ENCODE measurements around the gene ETDB. TPM values are rescaled to one million over a fixed set of nuclear protein-coding genes. Genes with fewer than 3 reads are reported as not detected.
"Not testable (repeated sequence)": the region's sequence is repeated elsewhere in the genome, so short reads cannot be mapped to it uniquely, and the experiment has no call there.

The ETDB gene
- total RNA-seq: not detected
- total RNA-seq (2013): not detected

DNA sequence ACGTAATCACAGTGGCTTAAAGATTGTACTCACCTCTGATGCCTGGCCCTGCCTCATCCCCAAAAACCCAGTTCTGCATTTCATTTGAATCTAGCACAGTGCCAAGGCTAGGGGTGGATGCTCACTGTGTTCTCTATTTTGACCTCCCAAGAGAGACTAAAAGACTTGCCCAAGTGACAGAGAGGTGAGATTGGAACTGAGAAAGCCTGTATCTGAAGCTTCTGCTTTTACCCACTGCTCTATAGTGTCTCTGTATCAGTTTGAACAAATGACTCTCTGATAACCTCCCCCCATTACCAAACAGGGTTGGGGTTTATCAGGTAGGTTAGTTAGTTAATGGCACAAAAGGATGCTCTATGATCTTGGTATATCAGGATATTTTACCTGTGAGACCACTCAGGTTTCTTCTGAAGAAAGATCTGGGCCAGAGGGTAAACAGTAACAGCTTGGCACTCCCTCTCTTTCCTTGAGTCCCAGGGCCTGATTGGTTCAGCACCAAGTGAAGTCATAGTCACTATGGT is at the start of gene ETDB:
Gene ETDB, minus strand, starts transcription at position 471 of the 521 bp plus-strand sequence. CDS start 1,265 bp downstream, outside the sequence.
- H3K4me3 ChIP-seq (ENCODE audit: low read length); ATAC-seq; H3K9me3 ChIP-seq (ENCODE audit: control insufficient read depth, insufficient read depth, low read length); H3K27ac ChIP-seq (ENCODE audit: low read length); H3K27me3 Mint-ChIP-seq (ENCODE audit: low read depth in 2 of 2); H3K4me3 Mint-ChIP-seq; H3K4me1 ChIP-seq (ENCODE audit: control insufficient read depth, insufficient read depth, low read length); H3K36me3 ChIP-seq (ENCODE audit: control insufficient read depth, insufficient read depth, low read length); H3K27ac Mint-ChIP-seq; H3K27me3 ChIP-seq (ENCODE audit: control insufficient read depth, insufficient read depth, low read length); H3K36me3 Mint-ChIP-seq; H3K9me3 Mint-ChIP-seq; H3K4me1 Mint-ChIP-seq; intact Hi-C loops (cut with micrococcal nuclease); DNase-seq: not testable (repeated sequence)
- WGBS (ENCODE audit: insufficient coverage): no CpG with 5 or more reads among the region's 1 CpG

DNA sequence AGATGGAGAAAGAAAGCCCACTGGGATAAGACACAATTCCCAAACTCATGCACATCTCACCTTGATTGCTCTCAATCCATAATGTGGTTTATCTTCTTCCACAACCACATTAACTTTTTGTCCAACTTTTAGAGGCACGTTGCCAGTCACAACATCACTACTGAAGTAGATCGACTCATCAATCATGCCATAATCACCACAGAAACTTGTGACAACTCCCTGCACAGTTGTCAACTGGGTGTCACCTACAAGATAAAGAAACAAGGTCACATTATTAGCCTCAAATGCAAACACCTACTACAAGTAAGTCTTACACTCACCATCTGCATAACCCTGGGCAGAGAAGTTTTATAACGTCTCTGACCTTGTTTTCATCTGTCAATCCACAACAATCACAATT is 49.2 kb upstream of the ETDB start:
- H3K36me3 ChIP-seq (ENCODE audit: control insufficient read depth, insufficient read depth, low read length); H3K9me3 Mint-ChIP-seq; H3K27me3 ChIP-seq (ENCODE audit: control insufficient read depth, insufficient read depth, low read length); H3K9me3 ChIP-seq (ENCODE audit: control insufficient read depth, insufficient read depth, low read length); H3K27ac ChIP-seq (ENCODE audit: low read length); DNase-seq; H3K4me3 Mint-ChIP-seq; H3K36me3 Mint-ChIP-seq; ATAC-seq; H3K4me1 Mint-ChIP-seq; H3K27ac Mint-ChIP-seq; H3K4me3 ChIP-seq (ENCODE audit: low read length); H3K4me1 ChIP-seq (ENCODE audit: control insufficient read depth, insufficient read depth, low read length); intact Hi-C loops (cut with micrococcal nuclease): not testable (repeated sequence)
- H3K27me3 Mint-ChIP-seq (ENCODE audit: low read depth in 2 of 2): peaks cover 6 to 36% of the 10 kb centered on the region in 2 donors
- WGBS (ENCODE audit: insufficient coverage): 71% methylated on average over 2 of the region's 3 CpGs

DNA sequence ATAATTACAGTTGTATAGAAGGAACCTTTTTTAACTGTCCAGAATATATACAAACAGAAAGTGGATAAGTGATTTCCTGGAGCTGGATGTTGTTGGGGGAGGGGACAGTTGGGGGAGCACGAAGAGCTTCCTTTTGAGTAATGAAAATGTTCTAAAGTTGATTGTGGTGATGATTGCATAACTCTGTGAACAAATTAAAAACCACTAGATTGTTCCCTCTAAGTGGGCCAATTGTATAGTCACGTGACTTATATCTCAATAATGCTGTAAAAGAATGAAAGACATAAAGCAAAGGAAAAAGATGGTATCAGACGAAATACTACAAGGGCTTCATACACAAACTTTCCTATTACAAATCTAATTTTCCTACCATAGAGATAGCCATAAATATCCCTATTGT is 48.2 kb upstream of the ETDB start:
- H3K9me3 Mint-ChIP-seq: no peaks in the 10 kb centered on the region
- Histone ChIP-seq H3K27ac (ENCODE audit: low read length) (no peak overlapping the region), H3K36me3 (ENCODE audit: control insufficient read depth, insufficient read depth, low read length) (no peaks in the 10 kb centered on the region), H3K4me3 (ENCODE audit: low read length) (no peak overlapping the region), H3K9me3 (ENCODE audit: control insufficient read depth, insufficient read depth, low read length) (no peaks in the 10 kb centered on the region), H3K4me1 (ENCODE audit: control insufficient read depth, insufficient read depth, low read length) (no peaks in the 10 kb centered on the region), H3K27me3 (ENCODE audit: control insufficient read depth, insufficient read depth, low read length) (no peaks in the 10 kb centered on the region)
- H3K36me3 Mint-ChIP-seq: no peaks in the 10 kb centered on the region
- H3K27me3 Mint-ChIP-seq (ENCODE audit: low read depth in 2 of 2): peaks cover 3 to 27% of the 10 kb centered on the region in 2 donors
- TF ChIP-seq, protein P1, sequence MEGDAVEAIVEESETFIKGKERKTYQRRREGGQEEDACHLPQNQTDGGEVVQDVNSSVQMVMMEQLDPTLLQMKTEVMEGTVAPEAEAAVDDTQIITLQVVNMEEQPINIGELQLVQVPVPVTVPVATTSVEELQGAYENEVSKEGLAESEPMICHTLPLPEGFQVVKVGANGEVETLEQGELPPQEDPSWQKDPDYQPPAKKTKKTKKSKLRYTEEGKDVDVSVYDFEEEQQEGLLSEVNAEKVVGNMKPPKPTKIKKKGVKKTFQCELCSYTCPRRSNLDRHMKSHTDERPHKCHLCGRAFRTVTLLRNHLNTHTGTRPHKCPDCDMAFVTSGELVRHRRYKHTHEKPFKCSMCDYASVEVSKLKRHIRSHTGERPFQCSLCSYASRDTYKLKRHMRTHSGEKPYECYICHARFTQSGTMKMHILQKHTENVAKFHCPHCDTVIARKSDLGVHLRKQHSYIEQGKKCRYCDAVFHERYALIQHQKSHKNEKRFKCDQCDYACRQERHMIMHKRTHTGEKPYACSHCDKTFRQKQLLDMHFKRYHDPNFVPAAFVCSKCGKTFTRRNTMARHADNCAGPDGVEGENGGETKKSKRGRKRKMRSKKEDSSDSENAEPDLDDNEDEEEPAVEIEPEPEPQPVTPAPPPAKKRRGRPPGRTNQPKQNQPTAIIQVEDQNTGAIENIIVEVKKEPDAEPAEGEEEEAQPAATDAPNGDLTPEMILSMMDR (IDR thresholded peaks at IDR 0.05): no peak
- no peak for ATAC-seq
- peaks cover 0 to 6% of the 10 kb centered on the region in 2 donors for H3K4me1 Mint-ChIP-seq
- WGBS (ENCODE audit: insufficient coverage): 0% methylated on average over 1 of the region's 3 CpGs
- H3K4me3 Mint-ChIP-seq: no peak overlapping the region
- DNase-seq: no peak
- intact Hi-C loops (cut with micrococcal nuclease): no loop called here
- H3K27ac Mint-ChIP-seq: no peak overlapping the region

DNA sequence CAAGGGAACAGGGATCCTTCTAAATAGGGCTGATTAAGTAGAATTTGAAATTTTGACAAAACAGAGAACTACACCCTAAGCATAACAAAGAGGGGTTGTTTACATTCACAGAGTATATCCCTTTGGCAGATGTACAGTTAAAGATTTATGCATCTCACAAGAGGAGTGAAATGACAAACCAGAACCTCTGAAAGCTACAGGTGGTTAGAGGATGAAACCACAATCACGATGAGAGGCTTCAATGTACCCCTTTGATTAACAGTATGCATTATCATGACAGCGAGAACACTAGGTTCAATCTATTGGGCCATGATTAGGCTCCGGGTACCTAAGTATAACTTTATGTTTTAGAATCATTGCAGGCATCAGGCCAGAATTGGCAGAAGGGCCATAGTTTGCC is 34.4 kb upstream of the ETDB start:
- H3K36me3 ChIP-seq (ENCODE audit: control insufficient read depth, insufficient read depth, low read length); H3K4me1 Mint-ChIP-seq; H3K27ac Mint-ChIP-seq; intact Hi-C loops (cut with micrococcal nuclease); H3K27me3 ChIP-seq (ENCODE audit: control insufficient read depth, insufficient read depth, low read length); H3K9me3 Mint-ChIP-seq; H3K4me3 ChIP-seq (ENCODE audit: low read length); H3K27me3 Mint-ChIP-seq (ENCODE audit: low read depth in 2 of 2); H3K4me1 ChIP-seq (ENCODE audit: control insufficient read depth, insufficient read depth, low read length); H3K27ac ChIP-seq (ENCODE audit: low read length); ATAC-seq; H3K36me3 Mint-ChIP-seq; DNase-seq; H3K4me3 Mint-ChIP-seq; H3K9me3 ChIP-seq (ENCODE audit: control insufficient read depth, insufficient read depth, low read length): not testable (repeated sequence)
- no CpG with 5 or more reads among the region's 3 CpGs for WGBS (ENCODE audit: insufficient coverage)

DNA sequence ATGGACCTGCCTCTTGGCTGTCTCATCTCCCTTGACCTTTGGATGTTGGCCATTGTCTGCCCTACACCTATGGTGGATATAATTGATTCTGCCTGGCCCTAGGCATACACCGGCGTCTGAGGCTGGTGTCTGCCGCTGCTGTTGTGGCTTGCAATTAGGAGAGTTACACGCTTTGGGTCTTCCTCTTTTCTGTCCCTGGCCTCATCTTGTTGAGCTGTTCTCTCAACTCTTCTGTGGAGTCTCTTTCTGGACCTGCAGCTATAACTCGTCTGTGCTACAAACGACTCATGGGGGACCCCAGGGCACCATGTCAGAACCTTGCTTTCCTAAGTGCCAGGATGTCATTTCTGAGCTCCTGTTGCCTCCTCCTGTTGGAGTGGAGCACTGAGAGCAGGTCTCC is 5.8 kb upstream of the ETDB start:
- DNase-seq; H3K4me3 Mint-ChIP-seq; H3K36me3 Mint-ChIP-seq; H3K36me3 ChIP-seq (ENCODE audit: control insufficient read depth, insufficient read depth, low read length); H3K9me3 ChIP-seq (ENCODE audit: control insufficient read depth, insufficient read depth, low read length); H3K4me3 ChIP-seq (ENCODE audit: low read length); H3K4me1 ChIP-seq (ENCODE audit: control insufficient read depth, insufficient read depth, low read length); H3K27ac Mint-ChIP-seq; H3K27me3 ChIP-seq (ENCODE audit: control insufficient read depth, insufficient read depth, low read length); intact Hi-C loops (cut with micrococcal nuclease); H3K9me3 Mint-ChIP-seq; H3K27me3 Mint-ChIP-seq (ENCODE audit: low read depth in 2 of 2); ATAC-seq; H3K4me1 Mint-ChIP-seq; H3K27ac ChIP-seq (ENCODE audit: low read length): not testable (repeated sequence)
- WGBS (ENCODE audit: insufficient coverage): no CpG with 5 or more reads among the region's 6 CpGs

DNA sequence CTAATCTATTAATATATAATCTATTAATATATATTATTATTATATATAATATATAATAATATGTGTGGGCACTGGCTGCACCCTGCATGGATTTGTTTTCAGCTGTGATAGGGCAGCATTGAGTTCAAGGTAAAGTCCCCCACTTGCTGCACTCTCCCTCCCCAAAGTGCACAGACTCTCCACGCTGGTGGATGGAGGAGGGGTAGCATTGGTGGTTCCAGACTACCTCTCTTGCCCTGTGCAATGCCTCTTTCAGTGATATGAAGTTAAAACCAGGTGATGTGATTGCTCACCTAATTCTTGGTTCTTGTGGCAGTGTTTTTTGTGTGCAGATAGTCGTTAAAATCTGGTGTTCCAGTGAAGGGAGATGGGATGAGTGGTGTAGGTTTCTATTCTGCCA is 4.3 kb downstream of the ETDB start:
- WGBS (ENCODE audit: insufficient coverage): no CpG with 5 or more reads among the region's 2 CpGs
- H3K4me1 ChIP-seq (ENCODE audit: control insufficient read depth, insufficient read depth, low read length); H3K27me3 ChIP-seq (ENCODE audit: control insufficient read depth, insufficient read depth, low read length); H3K4me3 ChIP-seq (ENCODE audit: low read length); H3K4me3 Mint-ChIP-seq; DNase-seq; H3K9me3 ChIP-seq (ENCODE audit: control insufficient read depth, insufficient read depth, low read length); H3K4me1 Mint-ChIP-seq; H3K36me3 Mint-ChIP-seq; ATAC-seq; H3K27ac ChIP-seq (ENCODE audit: low read length); intact Hi-C loops (cut with micrococcal nuclease); H3K27ac Mint-ChIP-seq; H3K9me3 Mint-ChIP-seq; H3K36me3 ChIP-seq (ENCODE audit: control insufficient read depth, insufficient read depth, low read length): not testable (repeated sequence)
- peaks cover 0 to 13% of the 10 kb centered on the region in 2 donors for H3K27me3 Mint-ChIP-seq (ENCODE audit: low read depth in 2 of 2)

Data from natural killer cell (primary cell).